ENCODE results near the gene BRSK1. TPM values are rescaled to one million over a fixed set of nuclear protein-coding genes. Genes with fewer than 3 reads are reported as not detected.
A peak's percentile ranks its signal among the peaks of the same experiment; 100 is the strongest.

The BRSK1 gene
- total RNA-seq, 1 experiment from 2014 or later = 5.7 TPM

DNA sequence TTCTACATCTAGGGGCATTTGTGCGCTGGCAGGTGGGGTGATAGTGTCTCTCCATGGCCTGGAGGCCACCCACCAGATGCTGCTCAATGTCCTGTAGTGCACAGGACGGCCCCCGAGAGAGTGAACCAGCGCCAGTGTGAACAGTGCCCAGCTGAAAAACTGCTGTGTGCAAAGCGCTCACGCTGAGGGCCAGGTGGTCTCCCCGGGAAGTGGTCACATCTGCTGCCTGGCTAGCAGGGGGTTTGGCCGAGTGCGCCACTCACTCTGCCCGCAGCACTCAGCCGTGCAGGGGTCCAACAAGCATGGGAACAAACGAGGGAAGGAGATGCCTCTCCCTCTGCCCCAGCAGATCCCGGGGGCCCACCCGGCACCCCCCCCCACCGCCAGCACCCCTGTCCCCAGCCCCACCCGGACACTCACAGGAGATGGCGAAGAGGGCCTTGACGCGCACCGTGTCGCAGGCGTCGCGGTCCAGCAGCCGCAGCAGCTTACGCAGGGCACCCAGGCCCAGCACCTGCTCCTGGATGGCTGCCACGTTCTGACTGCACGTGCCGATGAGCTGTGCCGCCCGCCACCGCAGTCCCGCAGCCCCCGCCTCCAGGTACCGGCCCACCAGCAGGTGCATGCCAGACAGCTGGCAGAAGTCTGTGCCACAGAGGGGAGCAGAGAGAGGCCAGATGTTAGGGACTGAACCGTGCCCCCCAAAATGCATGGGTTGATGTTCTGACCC, 9.7 kb upstream of the BRSK1 start:
- DNase-seq (ENCODE audit: low read depth) = no peak

DNA sequence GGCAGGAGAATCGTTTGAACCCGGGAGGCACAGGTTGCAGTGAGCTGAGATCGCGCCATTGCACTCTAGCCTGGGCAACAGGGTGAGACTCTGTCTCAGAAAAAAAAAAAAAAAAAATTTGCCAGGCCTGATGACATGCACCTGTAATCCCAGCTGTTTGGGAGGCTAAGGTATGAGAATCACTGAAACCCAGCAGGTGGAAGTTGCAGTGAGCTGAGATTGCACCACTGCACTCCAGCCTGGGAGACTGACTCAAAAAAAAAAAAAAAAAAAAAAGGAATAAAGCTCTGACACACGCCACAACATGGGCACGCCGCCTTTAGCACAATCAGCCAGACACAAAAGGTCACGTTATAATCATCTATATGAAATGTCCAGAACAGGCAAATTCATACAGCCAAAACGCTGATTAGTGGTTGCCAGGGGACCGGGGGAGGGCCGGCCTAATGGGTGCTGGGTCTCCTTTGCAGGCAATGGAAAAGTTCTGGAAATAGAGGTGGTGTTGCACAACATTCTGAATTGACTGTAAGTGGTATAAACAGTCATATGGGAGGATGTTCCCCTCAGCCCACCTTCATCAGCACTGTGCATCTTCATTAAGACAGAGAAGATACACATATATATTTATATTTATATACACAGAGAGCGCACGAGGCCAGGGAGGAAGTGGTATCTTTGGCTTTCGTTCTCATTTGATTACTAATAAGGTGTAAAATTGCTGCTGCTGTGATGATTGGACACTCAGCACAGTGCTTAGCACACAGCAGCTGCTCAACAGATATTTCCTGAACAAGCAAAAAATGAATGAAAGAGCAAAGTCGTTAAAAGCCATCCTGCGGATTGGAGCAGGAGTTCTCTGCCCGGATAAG, 7.7 kb upstream of the BRSK1 start:
- no peak for DNase-seq (ENCODE audit: low read depth)

GRCh38 chr19:55276720-55277430, 6.9 kb upstream of the BRSK1 start:
- no peak for DNase-seq (ENCODE audit: low read depth)

- DNase-seq (ENCODE audit: low read depth) = no peak
These were observed 6.3 kb upstream of the BRSK1 start for GRCh38 chr19:55277494-55277893.

- no peak for DNase-seq (ENCODE audit: low read depth)
These were observed 5.2 kb upstream of the BRSK1 start for GRCh38 chr19:55278391-55279135.

GRCh38 chr19:55279340-55279739, 4.5 kb upstream of the BRSK1 start:
- DNase-seq (ENCODE audit: low read depth) = no peak

GRCh38 chr19:55279770-55280643, 3.8 kb upstream of the BRSK1 start, which contains the start of gene HSPBP1:
Gene HSPBP1, minus strand, starts transcription at chr19:55280110. Its CDS starts 502 bp downstream, at chr19:55279608.
- DNase-seq (ENCODE audit: low read depth) = peak; percentile 91

DNA sequence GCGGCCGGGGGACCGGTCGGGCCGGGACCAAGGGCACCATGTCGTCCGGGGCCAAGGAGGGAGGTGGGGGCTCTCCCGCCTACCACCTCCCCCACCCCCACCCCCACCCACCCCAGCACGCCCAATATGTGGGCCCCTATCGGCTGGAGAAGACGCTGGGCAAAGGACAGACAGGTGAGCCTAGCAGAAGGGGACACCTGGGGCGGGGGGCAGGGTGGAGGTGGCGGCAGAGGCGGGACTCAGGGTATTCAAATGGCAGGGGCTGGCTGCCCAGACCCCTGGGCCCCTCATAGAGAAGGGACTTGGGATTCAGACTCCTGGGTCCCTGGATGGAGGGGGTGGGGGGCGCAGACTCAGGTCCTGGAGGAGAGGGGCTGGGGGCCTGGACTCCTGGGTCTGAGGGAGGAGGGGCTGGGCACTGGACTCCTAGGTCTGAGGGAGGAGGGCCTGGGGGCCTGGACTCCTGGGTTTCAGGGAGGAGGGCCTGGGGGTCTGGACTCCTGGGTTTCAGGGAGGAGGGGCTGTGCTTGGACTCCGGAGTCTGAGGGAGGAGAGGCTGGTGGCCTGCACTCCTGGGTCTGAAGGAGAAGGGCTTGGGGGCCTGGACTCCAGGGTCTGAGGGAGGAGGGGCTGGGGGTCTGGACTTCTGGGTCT, 735 bp downstream of the BRSK1 start:
- no peak for DNase-seq (ENCODE audit: low read depth)

DNA sequence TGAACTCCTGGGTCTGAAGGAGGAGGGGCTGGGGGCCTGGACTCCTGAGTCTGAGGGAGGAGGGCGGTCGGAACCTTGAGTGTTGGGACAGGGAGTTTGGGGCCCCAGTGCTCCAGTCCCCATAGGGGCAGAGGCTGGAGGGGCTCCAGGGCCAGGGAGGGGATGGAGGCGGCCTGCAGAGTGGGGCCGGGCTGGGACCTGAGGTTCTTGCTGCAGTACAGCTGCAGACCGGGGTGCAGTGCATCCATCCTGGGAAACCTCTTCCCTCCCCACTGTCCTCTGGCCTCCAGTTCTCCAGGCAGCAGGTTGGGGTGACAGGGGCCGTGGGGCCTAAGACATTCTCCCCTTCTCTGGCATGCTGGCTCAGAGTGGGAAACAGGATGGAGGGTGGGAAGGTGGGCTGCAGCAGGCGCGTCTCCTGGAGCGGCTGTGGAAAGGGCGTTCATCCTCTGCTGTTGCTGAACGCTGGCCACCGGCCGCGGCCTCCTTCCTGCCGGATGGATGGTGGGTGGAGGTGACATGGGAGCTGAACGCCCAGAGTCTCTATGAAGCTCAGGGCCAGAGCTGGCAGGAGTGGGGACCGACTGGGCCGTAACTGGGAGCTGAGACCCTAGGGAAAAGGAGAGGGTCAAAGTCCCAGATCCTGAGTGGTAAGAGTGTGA, 1.6 kb downstream of the BRSK1 start:
- no peak for DNase-seq (ENCODE audit: low read depth)

DNA sequence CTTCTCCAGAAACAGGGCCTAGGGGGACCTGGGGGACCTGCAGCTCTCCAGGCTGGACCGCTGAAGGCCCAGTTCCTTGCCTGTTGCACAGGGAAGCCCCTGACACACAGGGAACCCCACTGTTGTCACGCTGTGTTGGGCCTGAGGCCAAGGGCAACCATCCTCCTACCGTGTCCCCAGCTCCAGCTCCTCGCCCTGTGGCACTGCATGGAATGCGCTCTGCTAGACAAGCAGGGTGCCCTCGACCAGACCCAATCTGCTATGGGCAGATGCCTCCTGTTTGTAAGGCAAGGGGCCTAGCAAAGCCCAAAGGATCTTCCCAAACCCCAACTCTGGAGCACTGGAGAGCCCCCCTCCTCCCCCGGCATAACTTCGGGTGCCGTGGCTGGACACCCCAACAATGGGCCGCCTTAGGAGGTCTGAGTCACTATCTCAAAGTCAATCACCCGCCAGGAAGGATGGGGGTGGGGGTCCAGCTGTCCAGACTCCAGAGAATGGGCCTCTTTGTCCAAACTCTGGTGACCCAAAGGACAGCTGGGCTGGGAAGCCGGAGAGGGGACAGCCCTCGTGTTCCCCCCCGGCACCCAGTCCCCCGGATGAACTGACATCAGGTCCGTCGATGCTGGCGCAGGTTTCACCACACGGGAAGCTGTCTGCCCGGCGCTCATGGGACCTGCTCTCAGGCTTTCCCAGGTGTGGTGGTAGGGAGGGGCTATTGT, 3.7 kb downstream of the BRSK1 start:
- DNase-seq (ENCODE audit: low read depth) = no peak

GRCh38 chr19:55289117-55289796, 5.5 kb downstream of the BRSK1 start:
- peak; percentile 49 for DNase-seq (ENCODE audit: low read depth)

- DNase-seq (ENCODE audit: low read depth) = no peak
These were observed 13.5 kb downstream of the BRSK1 start for GRCh38 chr19:55297267-55297666.

- DNase-seq (ENCODE audit: low read depth) = no peak
These were observed 16.2 kb downstream of the BRSK1 start for GRCh38 chr19:55299991-55300390.

DNA sequence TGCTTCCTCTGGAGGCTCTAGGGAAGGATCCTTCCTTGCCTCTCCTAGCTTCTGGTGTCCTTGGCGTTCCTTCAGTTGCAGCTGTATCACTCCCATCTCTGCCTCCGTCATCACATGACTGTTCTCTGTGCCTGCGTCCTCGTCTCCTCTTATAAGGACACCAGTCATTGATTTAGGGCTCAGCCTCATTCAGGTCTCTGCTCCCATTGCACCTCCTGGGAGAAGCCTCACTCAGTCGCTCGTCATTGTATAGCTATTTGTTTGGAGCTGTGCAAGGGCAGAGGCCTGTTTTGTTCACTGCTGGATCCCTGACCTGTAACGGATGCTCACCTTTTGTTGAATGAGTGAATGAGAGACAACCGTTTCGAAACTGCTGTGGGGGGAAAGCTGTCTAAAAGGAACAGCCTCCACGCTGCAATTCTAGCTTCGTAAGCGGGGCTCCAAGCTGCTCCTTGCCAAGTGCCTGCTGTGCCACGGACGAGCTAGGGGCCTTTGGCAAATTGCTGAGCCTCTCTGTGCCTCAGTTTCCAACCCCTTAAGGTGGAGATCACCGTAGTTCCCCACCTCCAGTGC, 17.2 kb downstream of the BRSK1 start:
- DNase-seq (ENCODE audit: low read depth) = no peak

- DNase-seq (ENCODE audit: low read depth) = peak; percentile 67
These were observed 17.9 kb downstream of the BRSK1 start for GRCh38 chr19:55301459-55302317.

GRCh38 chr19:55302318-55302703, 18.5 kb downstream of the BRSK1 start:
- DNase-seq (ENCODE audit: low read depth) = no peak

GRCh38 chr19:55303477-55303876, 19.7 kb downstream of the BRSK1 start:
- DNase-seq (ENCODE audit: low read depth) = no peak

Data from LHCN-M2 (cell line).